ENCODE results near the gene PIAS4.

The PIAS4 gene

GRCh38 chr19:4043401-4043800 lies 35.9 kb downstream of the PIAS4 start:
- DNase-seq: no peak

- DNase-seq: no peak
Observed at GRCh38 chr19:4043966-4044715, 36.6 kb downstream of the PIAS4 start.

GRCh38 chr19:4044990-4045465 lies 37.5 kb downstream of the PIAS4 start:
- DNase-seq: no peak

GRCh38 chr19:4045597-4046361 lies 38.2 kb downstream of the PIAS4 start:
- no peak for DNase-seq

- no peak for DNase-seq
Observed at GRCh38 chr19:4046362-4046691, 38.8 kb downstream of the PIAS4 start.

GRCh38 chr19:4046946-4047683 lies 39.6 kb downstream of the PIAS4 start:
- no peak for DNase-seq

GRCh38 chr19:4049432-4049831 lies 41.9 kb downstream of the PIAS4 start:
- DNase-seq: no peak

- DNase-seq: no peak
Observed at GRCh38 chr19:4051175-4052101, 43.9 kb downstream of the PIAS4 start.

- no peak for DNase-seq
Observed at GRCh38 chr19:4052114-4052992, 44.8 kb downstream of the PIAS4 start.

- DNase-seq: no peak
Observed at GRCh38 chr19:4052993-4053422, 45.5 kb downstream of the PIAS4 start.

GRCh38 chr19:4053423-4054324 lies 46.1 kb downstream of the PIAS4 start:
- DNase-seq: no peak

GRCh38 chr19:4054441-4055208 lies 47.1 kb downstream of the PIAS4 start:
- no peak for DNase-seq

- no peak for DNase-seq
Observed at GRCh38 chr19:4055209-4055552, 47.6 kb downstream of the PIAS4 start.

GRCh38 chr19:4057931-4058692 lies 50.6 kb downstream of the PIAS4 start:
- DNase-seq: no peak

GRCh38 chr19:4058693-4059452 lies 51.3 kb downstream of the PIAS4 start:
- DNase-seq: no peak

- DNase-seq: no peak
Observed at GRCh38 chr19:4059453-4059871, 51.9 kb downstream of the PIAS4 start.

GRCh38 chr19:4059891-4060620 lies 52.5 kb downstream of the PIAS4 start:
- no peak for DNase-seq
